ACC112 (cell line): ENCODE results near the gene PDLIM5.
"Not testable (repeated sequence)": the region's sequence is repeated elsewhere in the genome, so short reads cannot be mapped to it uniquely, and the experiment has no call there.

Experiments
- H2AFZ ChIP-seq: fragments of 200-600 bp; sonication (generic); one replicate; pipeline ENCODE4 v1.6.0; 2017; ENCODE audit warnings: antibody characterized with exemption, low read length; ENCODE audit not compliant: unreplicated experiment
- H3K27ac ChIP-seq: fragments of 200-600 bp; sonication (generic); 2 replicates; pipeline ENCODE4 v1.5.1; 2014; ENCODE audit warnings: low read depth, mild to moderate bottlenecking, antibody characterized with exemption, low read length, moderate library complexity
- H3K27me3 ChIP-seq: fragments of 200-600 bp; sonication (generic); 2 replicates; pipeline ENCODE4 v1.6.1; 2014; ENCODE audit warnings: mild to moderate bottlenecking, antibody characterized with exemption, low read length, moderate library complexity, mixed read lengths; ENCODE audit not compliant: insufficient read depth
- H3K36me3 ChIP-seq: fragments of 200-600 bp; sonication (generic); 2 replicates; pipeline ENCODE4 v1.6.1; 2016; ENCODE audit warnings: mild to moderate bottlenecking, antibody characterized with exemption, low read length, moderate library complexity, mixed read lengths; ENCODE audit not compliant: insufficient read depth
- H3K4me1 ChIP-seq: fragments of 200-600 bp; sonication (generic); one replicate; pipeline ENCODE4 v1.6.1; 2016; ENCODE audit warnings: low read length, mixed read lengths; ENCODE audit not compliant: insufficient read depth, unreplicated experiment, control insufficient read depth
- H3K4me3 ChIP-seq: fragments of 200-600 bp; sonication (generic); 2 replicates; pipeline ENCODE4 v1.5.1; 2014; ENCODE audit warnings: mild to moderate bottlenecking, low read depth, low read length
- H3K79me2 ChIP-seq: fragments of 200-600 bp; sonication (generic); one replicate; pipeline ENCODE4 v1.6.0; 2016; ENCODE audit warnings: low read length; ENCODE audit not compliant: control insufficient read depth, unreplicated experiment, insufficient read depth

Gene PDLIM5

GRCh38 chr4:94654714-94655113 is 203.0 kb downstream of the PDLIM5 start:
- Histone ChIP-seq H3K4me3 (no peak overlapping the region), H3K36me3 (peaks cover 32% of the 10 kb centered on the region), H3K27ac (no peak overlapping the region), H2AFZ (no peak overlapping the region), H3K4me1 (peaks cover 33% of the 10 kb centered on the region), H3K79me2 (no peaks in the 10 kb centered on the region), H3K27me3 (no peaks in the 10 kb centered on the region)

GRCh38 chr4:94660614-94661013 is 208.9 kb downstream of the PDLIM5 start:
- Histone ChIP-seq H3K36me3 (peaks cover 20% of the 10 kb centered on the region), H3K79me2 (no peaks in the 10 kb centered on the region), H3K27me3 (no peaks in the 10 kb centered on the region), H3K4me1 (peaks cover under 1% of the 10 kb centered on the region), H3K27ac (no peak overlapping the region), H2AFZ (no peak overlapping the region), H3K4me3 (no peak overlapping the region)

DNA sequence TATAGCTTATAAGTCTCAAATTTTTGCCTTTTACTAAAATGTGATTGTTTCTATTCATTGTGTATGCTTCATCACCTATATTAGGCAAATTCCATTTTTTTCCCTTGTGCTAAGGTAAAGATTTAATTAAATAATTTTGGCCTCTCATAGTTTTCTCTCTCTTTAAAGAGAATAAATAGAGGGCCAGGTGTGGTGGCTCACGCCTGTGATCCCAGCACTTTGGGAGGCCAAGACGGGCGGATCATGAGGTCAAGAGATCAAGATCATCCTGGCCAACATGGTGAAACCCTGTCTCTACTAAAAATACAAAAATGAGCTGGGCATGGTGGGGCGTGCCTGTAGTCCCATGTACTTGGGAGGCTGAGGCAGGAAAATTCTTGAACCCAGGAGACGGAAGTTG is 213.3 kb downstream of the PDLIM5 start:
- H3K27ac ChIP-seq, H3K27me3 ChIP-seq, H2AFZ ChIP-seq, H3K4me1 ChIP-seq, H3K4me3 ChIP-seq, H3K79me2 ChIP-seq: not testable (repeated sequence)
- H3K36me3 ChIP-seq: peaks cover 15% of the 10 kb centered on the region

DNA sequence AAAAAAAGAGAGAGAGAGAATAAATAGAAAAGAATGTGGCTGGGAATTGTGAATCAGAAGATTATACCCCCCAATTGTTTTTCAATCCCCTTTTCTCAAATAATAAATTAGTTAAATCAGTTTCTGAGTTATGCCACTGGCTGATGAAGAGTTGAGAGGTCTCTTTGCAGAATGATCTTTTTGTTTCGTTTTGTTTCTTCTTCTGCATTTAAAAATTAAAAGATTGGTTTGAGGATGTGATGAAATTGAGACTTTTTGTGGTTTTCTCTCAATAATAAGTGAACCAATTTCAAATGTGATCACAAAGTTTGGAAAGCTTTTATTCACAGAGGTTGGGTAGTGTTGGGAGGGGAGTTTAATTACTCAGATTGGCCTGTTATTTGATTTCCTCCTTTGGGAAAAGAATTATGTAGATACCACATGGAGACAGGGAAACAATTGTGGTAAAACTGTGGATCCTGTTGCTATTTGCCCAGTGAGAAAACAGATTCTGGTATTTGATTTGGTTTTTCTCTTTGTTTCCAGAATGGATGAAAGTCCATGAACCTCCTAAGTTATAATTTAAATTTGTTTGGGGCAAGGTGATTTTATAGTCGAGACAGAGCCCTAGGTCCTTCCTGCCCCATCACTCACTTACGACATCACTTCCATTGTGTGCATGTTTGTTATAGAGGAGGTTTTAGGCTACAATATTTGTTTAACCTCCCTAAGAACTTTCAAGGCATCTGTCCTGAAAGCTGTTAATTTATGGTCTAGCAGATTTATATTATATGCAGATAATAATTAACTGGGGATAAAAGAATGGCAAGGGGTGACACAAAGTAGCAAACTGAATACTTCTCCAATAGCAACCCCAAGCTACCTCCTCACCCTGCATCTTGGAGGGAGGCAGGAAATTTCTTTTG is 214.0 kb downstream of the PDLIM5 start:
- H3K36me3 ChIP-seq: peaks cover 15% of the 10 kb centered on the region
- H3K27ac ChIP-seq: peak overlapping the region; percentile 48
- no peak overlapping the region for H2AFZ ChIP-seq
- no peaks in the 10 kb centered on the region for H3K79me2 ChIP-seq
- peaks cover 10% of the 10 kb centered on the region for H3K4me1 ChIP-seq
- H3K4me3 ChIP-seq: no peak overlapping the region
- H3K27me3 ChIP-seq: no peaks in the 10 kb centered on the region

DNA sequence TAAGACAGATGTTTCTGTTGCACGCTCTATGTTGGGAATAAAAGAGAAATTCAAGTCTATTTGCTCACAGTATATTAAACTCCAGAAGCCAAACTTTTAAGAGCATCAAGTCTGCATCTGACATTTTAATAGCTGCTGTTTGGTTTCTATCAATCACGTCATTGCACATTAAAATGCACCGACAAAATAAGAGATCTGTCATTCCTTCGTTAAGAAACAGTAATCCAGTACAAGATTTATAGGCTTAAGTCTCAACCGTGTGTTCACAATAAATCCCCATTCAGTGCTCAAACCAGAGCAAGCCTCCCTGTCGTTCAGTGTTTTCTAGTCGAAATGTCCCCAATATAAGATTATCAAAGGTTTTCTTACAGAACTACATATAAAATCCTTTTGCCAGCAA is 217.0 kb downstream of the PDLIM5 start:
- Histone ChIP-seq H3K27ac (no peak overlapping the region), H3K79me2 (no peaks in the 10 kb centered on the region), H3K4me3 (no peak overlapping the region), H3K27me3 (no peaks in the 10 kb centered on the region), H2AFZ (no peak overlapping the region), H3K4me1 (peaks cover 10% of the 10 kb centered on the region), H3K36me3 (peaks cover 8% of the 10 kb centered on the region)

- Histone ChIP-seq H3K36me3 (peaks cover 7% of the 10 kb centered on the region), H3K4me1 (peaks cover 10% of the 10 kb centered on the region), H3K27ac (peak overlapping the region; percentile 4; the same call in 1 of the 2 replicates), H3K79me2 (no peaks in the 10 kb centered on the region), H2AFZ (no peak overlapping the region), H3K4me3 (no peak overlapping the region), H3K27me3 (no peaks in the 10 kb centered on the region)
These were observed 218.2 kb downstream of the PDLIM5 start for GRCh38 chr4:94669672-94670664.

DNA sequence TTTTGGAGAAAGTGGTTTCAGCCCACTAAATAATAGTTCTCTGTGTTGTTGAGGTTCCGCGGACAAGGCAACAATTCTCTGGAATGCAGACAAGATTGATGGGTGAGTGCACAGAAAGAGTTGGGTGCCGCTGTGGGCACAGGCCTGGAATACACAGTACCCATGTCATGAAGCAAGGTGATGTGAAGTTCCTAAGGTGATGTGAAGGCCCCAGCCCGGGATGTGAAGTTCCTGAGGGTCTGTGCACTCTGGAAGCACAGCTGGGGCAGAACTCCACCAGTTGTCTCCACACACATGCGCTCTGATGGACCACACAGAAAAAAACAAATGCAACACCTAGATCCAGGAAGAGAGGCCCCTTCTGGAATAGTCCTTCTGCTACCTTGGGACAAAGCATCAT is 219.4 kb downstream of the PDLIM5 start:
- Histone ChIP-seq H3K4me1 (peaks cover 5% of the 10 kb centered on the region), H3K27ac (no peak overlapping the region), H3K79me2 (no peaks in the 10 kb centered on the region), H2AFZ (no peak overlapping the region), H3K36me3 (peaks cover 3% of the 10 kb centered on the region; the same call in 1 of the 2 replicates), H3K4me3 (no peak overlapping the region), H3K27me3 (no peaks in the 10 kb centered on the region)

- no peak overlapping the region for H2AFZ ChIP-seq
- H3K27ac ChIP-seq: no peak overlapping the region
- H3K36me3 ChIP-seq: no peaks in the 10 kb centered on the region
- H3K4me1 ChIP-seq: peaks cover 11% of the 10 kb centered on the region
- no peak overlapping the region for H3K4me3 ChIP-seq
- no peaks in the 10 kb centered on the region for H3K27me3 ChIP-seq
- H3K79me2 ChIP-seq: no peaks in the 10 kb centered on the region
These were observed 222.2 kb downstream of the PDLIM5 start for GRCh38 chr4:94673961-94674360.

- Histone ChIP-seq H3K27me3 (no peaks in the 10 kb centered on the region), H3K4me1 (peaks cover 8% of the 10 kb centered on the region), H3K27ac (no peak overlapping the region), H3K36me3 (no peaks in the 10 kb centered on the region), H2AFZ (no peak overlapping the region), H3K79me2 (no peaks in the 10 kb centered on the region), H3K4me3 (no peak overlapping the region)
These were observed 225.2 kb downstream of the PDLIM5 start for GRCh38 chr4:94676970-94677369.

GRCh38 chr4:94678896-94679295 is 227.2 kb downstream of the PDLIM5 start:
- Histone ChIP-seq H3K79me2 (no peaks in the 10 kb centered on the region), H3K36me3 (no peaks in the 10 kb centered on the region), H3K27me3 (no peaks in the 10 kb centered on the region), H3K4me3 (no peak overlapping the region), H3K4me1 (peaks cover 8% of the 10 kb centered on the region), H3K27ac (no peak overlapping the region), H2AFZ (no peak overlapping the region)
